GM21528 (cell line): ENCODE measurements around the gene LYZL1.
"Not testable (repeated sequence)": the region's sequence is repeated elsewhere in the genome, so short reads cannot be mapped to it uniquely, and the experiment has no call there.

Experiments used
- ATAC-seq: cut with Tn5 transposase; IDR thresholded peaks from one replicate; pipeline ENCODE4 v1.9.1; 2021; ENCODE audit warnings: mild to moderate bottlenecking, moderate library complexity; ENCODE audit not compliant: unreplicated experiment, low FRiP score

Gene LYZL1

DNA sequence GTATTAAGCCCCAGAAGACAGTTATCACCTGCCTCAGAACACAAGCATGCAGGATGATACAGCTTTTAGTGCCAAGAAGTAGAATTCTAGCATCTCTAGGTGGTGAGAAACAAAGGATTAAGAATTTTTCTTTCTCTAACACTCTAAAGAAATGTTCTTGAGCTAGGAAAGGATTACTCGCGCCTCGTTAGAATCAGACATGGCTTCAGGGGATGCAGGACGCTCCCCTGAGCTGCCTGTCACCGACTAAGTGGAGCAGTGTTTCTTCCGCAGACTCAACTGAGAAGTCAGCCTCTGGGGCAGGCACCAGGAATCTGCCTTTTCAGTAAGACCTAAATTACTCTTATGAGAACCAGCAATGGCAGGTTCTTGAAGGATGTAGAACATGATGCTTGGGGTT is at the start of gene LYZL1:
LYZL1 (plus strand) TSS at position 165 of the 400 bp plus-strand sequence. CDS start 2,798 bp downstream, outside the sequence.
- not testable (repeated sequence) for ATAC-seq

DNA sequence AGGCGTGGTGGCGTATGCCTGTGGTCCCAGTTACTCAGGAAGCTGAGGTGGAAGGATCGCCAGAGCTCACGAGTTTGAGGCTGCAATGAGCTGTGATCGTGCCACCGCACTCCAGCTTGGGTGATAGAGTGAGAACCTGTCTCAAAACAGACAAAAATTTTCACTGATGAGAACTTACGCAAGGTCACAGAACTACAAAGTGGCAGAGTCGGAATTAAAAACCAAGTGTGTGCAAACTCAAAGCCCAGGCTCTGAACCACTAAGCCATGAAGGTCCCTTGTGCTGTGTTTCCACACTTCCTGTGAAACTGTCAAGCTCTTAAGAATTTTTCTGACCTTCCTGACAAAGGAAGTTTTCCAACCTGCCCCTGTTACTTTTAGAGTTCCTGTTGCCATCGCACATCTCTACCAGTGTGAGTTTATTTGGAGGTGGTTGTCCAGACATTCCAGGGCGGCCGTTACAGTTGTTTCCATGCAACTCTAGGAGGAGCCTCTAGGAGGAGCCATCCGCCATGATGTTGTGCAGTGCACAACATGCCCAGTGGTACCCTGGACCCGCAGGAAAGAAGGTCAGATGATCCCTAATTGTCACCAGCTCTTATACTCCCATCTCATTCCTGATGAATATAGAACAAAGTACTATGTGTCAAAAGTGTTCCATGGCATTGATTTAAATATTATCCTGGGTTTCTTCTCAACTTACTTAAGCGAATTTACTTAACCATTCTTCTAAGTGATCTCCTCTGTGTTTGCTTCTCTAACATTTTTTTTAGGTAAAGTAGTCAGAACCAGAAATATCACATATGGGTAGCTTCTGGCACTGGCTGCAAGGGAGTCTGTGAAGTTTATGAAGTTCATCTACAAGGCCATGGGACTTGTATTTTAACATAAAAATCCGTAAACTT is 49.0 kb upstream of the LYZL1 start:
- ATAC-seq = no peak

DNA sequence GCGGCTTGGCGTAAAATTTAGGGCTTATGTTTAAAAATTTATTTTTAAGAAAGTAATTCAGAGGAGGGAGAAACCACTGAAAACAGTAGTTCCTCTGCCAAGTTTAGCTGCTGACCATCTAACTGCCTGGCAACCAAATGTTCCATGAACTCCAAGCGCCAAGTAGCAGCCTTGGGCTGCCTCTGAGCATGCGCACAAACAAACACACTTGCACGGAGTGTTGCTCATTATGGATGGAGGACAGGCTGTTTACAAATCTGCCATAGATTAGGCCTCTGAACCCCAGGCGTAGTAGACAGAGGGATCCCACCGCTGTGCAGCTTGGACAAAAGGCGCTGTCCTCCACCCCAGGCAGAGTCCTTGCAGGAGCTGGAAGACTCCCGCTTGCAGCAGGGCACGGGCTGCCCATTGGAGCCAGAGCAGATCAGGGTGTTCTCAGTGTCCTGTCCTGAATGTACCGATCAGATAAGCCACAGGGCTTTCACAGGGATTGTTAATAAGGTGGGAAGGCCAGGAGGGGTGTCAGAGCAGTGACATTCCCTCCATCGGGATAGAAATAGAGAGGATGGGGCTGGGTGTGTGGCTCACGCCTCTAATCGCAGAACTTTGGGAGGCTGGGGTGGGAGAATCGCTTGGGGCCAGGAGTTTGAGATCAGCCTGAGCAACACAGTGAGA is 47.7 kb upstream of the LYZL1 start:
- no peak for ATAC-seq

DNA sequence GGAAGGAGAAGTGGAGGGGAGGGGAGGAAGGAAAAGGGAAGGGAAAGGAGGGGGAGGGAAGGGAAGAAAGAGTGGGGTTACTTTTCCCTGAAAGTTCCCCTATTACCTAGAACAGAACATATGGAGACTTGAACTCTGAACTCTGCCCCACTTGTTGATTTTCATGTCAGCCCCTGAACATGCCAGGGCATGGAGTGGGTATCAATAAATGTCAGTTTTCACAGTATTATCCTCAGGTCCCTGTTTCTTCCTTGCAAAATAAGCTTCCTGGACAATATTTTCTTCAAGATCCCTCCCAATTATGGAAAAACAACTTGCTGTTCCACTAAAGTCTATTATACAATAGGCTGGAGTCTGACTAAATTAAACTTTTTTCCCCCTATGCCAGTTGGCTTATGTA is 46.9 kb upstream of the LYZL1 start:
- ATAC-seq = no peak

DNA sequence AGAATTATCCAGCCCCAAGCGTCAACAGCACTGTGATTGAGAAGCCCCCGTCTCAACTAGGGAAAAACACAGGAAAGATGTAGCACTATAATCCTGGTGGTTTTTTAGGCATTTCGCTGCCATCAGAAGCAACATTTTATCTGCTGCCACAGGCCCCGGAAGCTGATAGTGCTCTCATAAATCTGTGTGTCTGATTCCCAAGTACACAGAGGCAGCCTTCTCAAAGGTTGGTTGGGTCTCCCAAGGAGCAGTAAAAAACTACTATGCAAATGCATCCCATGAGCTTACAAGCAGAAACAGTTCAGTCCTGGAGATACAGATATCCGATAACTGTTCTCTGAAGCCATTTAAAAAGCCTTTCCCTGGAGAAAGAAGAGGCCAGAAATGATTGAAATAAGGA is 45.8 kb upstream of the LYZL1 start:
- ATAC-seq = no peak

DNA sequence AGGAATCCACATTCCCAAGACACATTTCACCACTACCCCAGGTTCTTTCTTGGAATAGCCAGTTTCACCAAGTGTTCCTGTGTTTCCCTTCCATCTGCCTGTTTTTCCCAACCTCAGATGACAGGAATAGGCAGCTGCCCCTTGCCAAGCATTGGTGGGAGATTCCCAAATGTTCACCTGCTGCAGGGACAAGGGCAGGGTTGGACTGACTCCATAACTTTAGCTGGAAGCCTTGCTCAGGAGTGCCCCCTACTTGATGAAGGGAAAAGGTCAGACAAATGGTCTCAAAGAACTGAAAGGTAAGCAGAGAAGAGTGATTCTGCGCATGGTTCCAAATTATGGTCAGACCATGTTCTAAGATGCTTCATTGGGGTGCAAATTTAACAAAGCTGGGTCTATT is 45.1 kb upstream of the LYZL1 start:
- no peak for ATAC-seq

DNA sequence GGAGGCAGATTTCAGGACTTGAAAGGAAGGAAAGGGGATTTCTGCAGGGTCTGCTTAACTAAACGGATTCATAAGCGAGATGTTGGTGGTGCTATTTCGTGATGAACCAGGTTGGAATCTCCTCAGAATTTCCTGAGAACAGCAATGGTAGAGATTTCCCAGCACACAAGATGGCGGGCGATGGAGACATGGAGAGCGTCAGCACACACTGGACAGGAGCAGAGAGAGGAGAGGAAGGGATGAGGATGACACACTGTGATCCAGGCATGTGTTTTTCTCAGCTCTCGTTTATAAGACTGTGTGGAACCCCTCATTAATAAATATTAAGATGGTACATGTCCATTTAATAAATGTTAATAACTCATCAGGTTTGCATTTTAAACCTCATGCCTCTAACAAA is 43.9 kb upstream of the LYZL1 start:
- no peak for ATAC-seq

DNA sequence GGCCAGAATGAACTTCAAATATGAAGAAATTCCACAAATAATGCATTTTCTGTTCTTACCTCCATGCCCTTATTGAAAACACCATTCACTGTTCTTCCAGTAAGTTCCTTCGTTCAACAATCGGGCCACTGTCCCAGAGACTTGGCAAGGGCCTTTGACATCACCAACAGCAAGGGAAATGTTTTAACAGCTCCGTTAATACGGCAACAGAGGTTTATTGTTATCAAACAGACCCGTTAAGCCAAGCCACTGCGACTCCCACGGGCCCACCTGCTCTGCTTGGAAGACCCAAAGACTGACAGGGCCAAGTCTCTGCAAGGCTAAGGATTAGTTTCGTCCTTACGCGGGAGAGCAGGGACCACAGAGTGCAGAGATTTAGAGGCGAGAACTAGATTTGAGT is 43.4 kb upstream of the LYZL1 start:
- ATAC-seq = no peak

DNA sequence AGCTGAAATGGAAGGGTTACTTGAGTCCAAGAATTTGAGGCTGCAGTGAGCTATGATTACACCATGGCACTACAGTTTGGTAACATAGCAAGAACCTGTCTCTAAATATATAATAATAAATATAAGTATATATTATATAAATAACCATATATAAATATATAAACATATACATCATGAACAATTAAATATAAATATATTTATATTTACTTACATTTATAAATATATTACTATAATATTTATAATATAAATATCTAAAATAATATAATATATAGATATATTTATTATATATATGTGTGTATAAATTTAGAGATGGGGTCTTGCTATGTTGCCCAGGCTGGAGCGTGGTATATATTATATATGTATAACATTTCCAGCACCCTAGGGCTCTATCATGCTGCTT is 42.4 kb upstream of the LYZL1 start:
- ATAC-seq = no peak

DNA sequence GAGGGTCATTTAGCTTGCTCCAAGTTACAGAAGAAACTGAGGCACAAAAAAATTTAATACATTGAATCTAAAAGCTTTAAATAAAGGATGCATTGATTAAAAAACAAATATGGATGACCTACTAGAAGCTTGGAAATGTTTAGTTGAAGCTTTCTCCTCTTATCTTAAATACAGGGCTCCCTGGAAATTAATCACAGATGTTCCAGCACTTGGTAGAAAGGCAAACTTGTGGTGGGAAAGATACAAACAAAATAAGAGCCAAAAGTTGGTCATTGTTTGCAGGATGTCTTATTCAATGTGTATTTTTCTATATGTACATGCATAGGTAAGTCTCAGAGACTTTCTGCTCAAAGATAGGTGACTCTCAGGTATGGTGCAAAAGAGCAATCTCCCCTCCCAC is 40.7 kb upstream of the LYZL1 start:
- ATAC-seq = no peak

DNA sequence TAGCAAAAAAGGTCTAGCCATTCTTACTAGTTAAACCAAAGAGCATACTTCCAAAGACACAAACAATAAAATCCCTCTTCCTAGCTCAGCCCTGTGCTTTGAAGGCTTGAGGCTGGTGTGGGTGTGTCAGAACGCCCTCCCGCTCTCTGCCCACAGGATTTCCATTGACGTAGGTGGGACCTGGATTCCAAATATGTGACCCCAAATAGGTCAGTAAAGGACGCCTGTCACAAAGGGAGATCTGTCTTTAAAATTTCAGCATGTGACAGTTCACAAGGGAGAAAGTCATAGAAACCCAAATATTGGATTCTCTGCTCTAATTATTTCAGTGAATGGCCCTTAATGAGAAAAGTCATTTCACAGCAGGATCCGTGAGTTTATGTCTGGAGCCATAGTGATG is 39.9 kb upstream of the LYZL1 start:
- no peak for ATAC-seq

DNA sequence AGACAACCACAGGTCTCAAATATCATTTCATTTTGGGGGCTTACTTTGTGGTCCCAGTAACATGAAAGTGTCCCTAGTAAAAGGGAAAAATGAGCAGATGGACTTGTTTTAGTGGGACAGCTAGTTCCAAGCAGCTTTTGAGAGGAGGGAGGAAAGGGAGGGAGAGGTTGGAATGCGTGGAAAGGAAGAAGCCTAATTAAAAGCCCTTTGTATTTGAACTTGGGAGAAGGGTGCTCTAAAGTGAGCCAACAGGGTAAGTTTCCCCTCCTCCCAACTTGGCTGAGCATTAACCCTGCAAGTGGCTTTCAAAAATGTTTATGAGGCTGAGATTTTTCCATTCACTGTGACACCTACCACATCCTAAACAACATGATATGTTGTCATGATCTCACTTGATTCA is 38.8 kb upstream of the LYZL1 start:
- ATAC-seq = no peak

DNA sequence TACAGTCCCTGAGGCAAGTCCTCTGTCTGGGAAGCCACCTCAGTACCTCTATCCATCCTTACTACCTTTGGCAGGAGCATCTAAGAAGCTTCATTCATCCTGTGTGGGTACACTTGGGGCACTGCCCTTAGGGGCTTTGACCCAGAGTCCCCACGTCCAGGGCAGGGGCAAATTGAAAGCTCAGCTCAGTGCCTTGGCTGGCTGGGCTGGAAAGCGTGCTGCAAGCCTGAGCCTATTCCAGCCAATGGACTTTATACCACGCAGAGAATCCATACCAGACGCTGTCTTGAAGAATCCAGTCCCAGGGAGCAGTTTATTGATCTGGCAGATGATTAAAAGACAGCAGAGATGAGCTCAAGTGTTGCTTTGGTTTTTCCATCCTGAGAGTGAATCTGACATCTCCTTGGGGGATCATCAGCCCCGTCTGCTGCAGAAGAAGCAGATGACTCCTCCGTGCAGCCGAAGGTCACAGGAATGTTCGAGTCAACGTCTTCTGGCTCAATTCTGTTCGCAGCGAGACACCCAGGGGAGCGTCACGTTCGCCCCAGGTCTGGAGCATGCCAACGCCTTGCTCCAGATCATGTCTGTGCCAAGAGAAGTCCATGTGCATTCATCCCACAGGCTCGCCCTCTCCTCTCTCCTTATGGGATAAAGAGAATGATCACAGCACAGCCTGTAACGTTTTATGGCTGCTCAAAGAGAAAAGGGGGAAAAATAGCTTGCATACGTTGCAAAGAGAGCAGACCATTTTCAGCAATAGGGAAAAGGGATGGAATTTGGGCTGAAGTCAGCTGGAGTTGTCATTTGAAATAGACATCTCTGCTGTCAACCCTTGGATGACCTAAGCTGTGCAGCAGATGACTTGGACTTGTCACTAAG is 35.8 kb upstream of the LYZL1 start:
- ATAC-seq = no peak

DNA sequence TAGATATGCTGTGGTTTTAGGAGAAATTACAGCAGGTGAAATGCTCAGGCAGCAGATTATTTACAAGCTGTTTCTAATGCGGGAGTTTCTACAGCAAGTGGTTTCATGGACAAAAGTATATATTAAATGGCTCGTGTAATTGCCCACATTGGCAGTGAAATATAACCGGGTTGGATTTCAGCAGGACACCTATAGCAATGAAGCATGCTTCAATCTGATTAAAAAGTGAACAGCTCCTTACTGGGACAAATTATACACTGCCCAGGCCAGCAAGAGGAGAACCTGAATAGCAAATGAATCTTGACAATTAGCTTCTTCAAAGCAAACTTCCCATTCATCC is 35.2 kb upstream of the LYZL1 start:
- ATAC-seq = no peak

DNA sequence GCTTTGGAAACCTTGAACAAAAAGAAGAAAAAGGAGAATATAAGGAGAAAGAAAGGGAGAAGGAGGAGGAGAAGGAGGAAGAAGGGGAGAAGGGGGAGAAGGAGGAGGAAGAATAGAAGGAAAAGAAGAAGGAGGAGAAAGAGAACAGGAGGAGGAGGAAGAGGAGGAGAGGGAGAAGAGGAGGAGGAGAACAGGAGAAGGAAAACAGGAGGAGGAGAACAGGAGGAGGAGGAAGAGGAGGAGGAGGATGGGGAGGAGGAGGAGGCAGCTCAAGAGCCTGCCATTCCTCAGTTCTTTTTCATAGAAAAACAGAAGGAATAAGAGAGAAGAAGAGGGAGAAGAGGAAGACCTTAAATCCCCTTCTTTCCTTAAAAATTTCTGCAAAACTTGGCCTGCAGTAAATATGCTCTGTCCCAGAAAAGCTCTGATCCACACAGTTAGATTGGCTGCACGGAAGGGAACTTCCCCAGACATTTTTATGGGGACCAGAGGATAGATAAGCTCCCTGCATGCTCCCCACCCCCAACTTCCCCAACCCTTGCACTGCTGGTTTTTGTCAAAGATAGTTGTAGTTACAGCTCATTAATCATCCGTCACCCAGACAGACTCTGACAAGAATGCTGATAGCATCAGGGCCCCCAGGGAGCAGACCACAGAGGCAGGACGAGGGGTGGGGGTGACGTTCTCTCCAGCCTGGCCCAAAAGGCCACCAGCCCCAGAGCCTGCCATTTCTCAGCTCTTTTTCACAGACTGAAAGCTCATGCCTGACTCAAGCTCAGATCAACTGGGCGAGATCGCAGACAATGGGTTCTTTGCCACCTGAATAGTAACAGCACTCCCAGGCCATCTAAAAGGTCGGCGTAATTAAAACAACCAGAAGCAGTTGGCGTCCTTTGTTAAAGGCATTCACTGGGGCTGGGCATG is 34.5 kb upstream of the LYZL1 start:
- ATAC-seq = no peak

DNA sequence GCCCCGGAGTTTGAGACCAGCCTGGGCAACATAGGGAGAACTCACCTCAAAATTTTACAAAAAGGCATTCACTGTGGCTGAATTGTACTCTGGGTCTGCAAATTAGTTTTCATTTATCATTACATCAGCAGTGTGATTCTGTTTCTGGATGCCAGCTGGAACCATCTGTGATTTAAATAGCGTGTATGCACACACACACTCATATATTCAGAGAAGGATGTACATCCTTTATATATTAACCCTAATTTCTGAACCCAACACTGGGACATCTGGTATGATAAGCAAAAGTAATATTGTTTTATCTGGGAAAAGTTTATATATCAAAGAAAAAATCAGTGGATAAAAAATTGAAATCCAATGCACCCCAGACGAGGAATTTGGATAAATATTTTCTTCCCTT is 33.8 kb upstream of the LYZL1 start:
- ATAC-seq = no peak

DNA sequence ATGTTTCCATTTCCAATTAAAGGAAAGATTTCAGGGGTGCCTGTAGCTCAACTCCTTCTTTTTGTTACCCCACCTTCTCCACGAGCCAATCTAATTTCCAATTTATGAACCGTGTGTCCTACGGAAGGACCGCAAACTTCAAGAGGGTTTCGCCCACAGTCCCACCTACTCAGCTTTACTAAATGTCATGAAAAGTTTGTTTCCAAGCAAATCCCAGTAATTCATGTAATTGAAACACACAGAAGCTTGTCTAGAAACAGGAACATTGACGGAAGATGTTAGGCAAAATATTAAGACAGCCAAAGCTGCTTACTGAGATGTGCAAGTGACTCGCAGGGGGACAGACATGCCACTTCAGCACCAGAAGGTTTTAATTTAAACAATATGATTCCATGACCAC is 32.9 kb upstream of the LYZL1 start:
- no peak for ATAC-seq

DNA sequence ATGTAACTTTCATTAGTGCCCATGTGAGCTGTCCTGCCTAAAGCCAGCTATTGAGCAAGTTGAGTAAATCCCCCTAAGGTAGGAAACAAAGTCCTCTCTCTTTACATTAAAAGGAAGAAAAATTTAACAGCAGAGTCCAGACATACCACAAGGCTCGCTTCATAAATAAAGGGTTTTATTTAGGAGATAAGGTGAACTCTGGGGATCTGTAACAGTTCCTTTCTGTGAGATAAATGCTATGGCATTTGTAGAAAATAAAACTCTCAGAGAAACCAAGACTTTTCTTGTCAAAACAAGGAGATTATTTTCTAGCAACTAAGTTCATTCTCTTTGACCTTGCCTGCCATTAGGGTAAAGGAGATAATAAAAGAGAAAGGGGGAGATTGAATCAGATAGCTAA is 32.3 kb upstream of the LYZL1 start:
- no peak for ATAC-seq

DNA sequence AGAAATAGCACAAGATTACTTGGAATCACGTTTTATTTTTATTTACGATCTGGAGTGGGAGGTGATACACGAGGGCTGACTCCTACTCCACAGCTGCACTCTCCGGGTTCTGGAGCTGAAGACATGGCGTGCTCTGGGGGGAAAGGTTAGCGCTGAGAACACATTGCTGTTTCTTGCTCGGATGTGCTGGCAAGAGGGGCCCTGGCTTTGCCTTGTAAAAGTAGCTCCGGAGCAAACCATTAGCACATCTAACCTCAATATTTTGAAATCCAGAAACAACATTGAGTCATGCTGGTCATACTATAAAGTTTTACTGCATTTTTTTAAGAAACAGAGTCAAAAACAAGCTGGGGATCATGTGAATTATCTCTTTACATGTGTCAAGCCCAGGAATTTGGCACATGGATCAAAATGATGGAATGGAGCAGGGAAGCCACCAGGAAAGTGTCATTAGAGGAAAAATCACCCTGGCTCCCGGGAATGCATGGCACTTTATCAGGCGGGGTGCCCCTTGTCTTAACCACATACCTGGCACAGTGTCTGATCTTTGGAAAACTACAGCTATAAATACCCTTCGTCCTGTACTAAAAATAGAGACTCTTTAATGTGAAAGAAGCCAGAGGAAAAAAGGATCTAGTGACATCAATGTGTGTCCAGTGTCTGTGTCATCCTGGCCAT is 31.6 kb upstream of the LYZL1 start:
- ATAC-seq = no peak

DNA sequence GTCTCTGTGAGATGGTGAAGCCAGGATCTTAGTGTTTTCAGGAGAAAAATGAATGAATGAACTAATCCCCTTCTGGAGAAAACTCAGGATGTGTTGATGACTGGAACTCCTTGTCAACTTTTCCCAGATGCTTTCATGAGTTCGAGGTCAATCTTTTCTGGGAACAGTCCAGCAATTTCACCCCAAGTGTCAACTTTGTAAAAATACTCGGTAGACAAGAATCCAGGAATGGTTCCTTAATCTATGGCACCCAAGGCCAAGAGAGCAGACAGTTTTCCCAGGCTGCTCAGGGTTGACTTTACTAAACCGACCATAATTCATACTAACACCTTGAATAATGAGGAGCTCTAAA is 31.1 kb upstream of the LYZL1 start:
- no peak for ATAC-seq
